Dedifferentiated amniotic fluid mesenchymal stem cell (primary cell): ENCODE measurements around the gene SH3RF1.

Experiments
- DNase-seq: peaks from one replicate; pipeline ENCODE4 v3.0.0-alpha.2; 2016; ENCODE audit errors: extremely low spot score

Gene SH3RF1

DNA sequence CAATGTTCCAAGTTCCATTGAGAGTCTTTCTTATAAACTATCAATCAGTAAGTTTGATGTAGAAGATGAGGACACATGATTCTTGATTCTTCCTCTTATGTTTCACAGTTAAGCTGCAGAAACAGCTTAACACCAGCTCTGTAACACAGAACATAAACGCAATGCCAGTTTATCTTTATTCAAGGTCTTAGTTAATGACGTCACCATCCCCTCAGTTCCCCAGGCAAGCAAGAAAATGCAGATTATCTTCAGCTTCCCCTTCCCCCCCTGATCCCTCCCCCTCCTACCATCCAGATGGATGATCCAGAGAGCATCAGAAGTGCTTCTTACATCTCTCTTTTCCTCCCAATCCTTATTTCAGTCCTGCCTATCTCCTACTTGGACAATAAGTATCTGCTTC, 4.4 kb upstream of the SH3RF1 start:
- no peak for DNase-seq

DNA sequence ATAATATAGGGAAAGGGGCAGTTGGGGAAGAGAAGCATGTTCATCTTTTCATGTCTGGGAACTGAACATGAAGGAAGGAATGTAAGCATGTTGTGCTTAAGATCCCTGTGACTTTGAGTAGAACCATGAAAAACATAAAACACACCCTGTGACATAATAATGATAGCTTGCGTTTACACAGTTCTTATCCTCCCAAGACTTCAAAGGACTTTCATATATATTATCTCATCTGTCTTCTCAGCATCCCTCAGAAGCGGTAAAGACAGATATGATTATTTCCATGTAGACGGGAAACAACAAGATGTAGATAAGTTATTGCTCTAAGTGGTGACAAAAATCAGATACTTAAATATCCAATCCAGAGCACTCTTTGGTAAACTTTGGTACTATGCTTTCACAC, 3.3 kb upstream of the SH3RF1 start:
- DNase-seq = no peak

DNA sequence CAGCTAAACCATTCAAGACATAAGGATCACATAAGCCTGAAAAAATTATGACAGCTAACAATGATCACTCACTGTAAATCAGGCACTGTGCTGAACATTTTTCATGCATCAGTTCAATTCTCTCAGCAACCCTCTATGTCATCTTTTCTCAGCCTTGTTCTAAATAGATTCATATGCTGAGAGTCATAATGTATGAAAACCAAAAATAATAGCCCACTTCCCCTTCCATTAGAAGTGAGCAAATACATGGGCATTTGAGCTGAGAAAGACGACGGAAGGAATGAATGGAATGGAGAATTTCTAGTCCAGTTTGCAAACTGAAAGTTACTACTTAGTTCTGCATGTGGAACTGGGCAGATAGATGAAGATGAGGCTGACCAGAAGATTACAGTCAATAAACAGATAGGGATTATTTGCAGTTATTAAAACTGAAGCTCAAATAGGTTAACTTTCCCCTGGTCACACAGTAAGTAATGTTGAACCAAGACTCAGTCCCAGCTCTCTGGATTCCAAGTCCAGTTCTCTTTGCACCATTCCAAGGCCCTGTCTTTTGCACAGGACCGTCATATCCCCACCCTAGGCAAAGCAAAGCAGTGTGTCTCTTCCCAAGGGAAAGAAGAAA, 1.6 kb upstream of the SH3RF1 start:
- DNase-seq = peak; percentile 91

DNA sequence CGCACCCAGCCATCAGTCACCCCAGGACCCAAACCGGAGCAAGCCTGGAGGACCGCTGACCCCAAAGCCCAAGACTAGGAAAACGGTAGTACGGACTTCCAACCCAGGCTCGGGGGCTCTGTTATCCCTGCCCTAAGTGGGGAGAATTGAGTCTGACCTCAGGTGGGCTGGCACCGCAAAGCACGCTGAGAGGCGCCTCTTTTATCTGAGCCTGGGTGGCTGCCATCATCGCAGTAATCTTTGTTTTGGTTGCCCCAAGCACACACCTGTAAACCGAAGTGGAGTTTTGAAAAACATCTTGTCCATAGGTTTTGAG, 894 bp upstream of the SH3RF1 start:
- DNase-seq = no peak

DNA sequence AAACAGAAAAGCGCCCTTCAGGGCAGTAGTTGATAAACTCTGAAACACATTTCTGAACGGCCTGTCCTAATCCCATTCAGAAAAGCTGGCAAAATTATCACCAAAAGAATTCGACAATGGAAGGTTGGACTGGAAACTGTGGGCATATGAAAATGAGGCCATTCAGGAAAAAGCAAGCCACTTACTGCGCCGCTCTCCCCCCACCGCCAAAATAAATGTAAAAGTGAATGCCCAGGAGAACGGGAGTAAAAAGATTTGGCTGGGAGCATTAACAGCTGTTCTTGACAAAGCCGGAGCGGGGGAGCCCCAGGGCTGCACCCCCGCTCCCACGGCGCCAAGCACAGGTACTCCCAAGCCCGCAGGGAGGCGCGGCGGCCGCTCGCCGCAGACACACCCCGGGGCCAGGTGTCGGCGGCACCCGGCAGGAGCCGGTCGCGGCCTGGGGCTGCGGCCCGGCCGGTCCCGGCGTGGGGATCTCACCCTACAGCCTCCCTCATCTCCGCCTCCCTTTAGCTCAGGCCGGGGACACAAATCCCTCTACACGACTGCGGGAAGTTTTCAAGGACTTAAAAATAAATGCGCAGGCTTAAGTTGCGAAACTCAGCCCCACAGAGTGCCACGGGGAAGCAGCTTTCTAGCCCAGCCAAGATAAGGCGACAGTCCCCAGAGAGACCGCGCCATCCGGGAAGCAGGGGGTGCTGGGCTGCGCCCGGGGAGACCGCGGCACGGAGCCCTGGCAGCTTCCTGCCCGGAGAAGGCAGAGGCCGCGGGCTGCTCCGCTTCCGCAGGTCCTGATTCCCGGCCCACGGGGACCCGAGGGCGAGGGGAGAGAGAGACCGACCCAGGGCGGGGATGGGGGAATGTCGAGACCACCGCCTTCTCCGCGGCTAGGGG, 593 bp downstream of the SH3RF1 start:
- no peak for DNase-seq

DNA sequence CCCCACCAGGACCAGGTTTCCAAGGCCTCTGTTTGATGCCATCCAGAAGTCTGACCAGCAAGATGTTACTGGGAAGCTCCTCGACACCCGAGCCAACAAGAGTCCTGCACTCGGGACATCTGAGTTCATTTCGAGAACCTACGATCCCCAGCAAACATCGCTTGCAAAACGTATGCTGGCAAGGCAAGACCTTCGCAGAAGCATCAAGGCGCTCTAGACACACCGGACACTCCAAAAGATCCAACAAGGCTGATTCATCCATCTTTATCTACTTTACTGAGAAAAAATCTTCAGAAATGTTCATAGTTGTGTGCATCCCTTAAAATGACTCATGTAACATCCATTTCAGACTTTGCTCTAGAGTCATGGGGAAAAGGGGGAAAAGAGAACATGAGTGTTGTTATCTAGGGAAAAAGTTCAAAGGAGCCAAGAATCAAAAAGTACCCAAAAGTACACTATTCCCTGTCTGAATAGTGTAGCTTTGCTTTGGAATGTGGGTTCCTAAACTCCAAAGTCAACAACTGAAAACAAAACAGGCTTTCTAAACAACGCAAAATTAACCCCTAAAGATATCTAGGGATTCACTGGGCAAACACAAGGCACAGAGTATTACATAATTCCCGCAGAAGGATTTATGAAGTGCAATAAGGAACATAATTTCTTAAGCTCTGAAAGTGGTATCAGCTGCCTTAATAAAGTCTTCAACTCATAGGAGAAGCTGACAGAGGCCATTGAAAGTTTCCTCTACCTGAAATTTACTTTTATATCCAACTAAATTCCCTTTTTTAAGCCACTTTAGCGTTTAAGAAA, 1.6 kb downstream of the SH3RF1 start:
- DNase-seq = peak; percentile 26

DNA sequence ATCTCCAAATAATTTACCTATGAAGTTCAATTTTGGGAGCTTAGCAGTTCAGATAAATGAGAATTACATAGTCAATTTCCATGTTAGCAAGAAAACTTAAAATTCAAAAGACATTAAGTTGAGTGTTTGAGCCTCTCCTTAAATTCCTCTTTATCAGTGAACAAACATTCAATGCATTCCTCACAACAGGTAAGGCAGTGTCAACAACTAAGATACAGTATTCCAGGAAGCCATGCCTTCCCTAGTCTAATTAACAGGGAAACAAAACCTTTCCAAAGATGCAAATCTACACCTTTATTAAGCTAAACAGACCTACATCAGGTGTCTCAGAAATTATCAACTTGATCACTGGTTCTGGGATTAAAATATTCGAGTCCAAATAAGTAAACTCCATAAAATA, 3.7 kb downstream of the SH3RF1 start:
- DNase-seq = no peak

DNA sequence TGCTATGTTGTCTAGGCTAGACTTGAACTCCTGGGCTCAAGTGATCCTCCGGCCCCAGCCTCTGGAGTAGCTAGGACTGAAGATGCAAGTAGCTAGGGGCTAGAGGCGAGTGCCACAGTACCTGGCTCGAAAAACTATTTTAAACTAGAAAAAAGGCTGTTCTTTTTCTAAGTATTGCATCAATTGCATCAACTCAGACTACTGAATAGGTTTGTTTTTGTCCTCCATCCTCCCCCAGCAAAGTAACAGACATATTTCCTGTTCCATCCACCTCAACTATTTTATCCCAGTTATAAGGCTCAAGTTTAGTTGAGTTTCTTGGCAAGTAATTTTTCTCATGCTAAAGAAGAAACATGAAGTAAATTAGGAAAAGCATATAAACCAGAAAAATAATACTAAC, 4.1 kb downstream of the SH3RF1 start:
- no peak for DNase-seq

DNA sequence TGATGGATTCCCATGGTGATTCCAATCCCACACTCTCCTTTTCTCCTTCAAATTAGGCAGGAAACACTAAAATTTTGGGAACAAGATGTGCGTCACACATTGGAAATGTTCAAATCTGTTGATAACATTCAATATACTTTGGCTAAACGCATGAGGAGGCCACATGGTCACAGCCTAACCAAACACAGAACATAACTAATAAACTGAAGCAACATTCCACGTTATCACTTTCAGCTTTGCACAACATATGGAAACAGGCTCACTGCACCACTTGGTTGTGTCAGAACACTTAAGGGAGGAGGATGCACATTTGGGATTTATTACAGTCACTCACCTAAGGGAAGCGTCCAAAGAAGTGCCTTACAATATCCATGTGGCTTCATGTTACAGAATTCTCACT, 4.7 kb downstream of the SH3RF1 start:
- DNase-seq = no peak

DNA sequence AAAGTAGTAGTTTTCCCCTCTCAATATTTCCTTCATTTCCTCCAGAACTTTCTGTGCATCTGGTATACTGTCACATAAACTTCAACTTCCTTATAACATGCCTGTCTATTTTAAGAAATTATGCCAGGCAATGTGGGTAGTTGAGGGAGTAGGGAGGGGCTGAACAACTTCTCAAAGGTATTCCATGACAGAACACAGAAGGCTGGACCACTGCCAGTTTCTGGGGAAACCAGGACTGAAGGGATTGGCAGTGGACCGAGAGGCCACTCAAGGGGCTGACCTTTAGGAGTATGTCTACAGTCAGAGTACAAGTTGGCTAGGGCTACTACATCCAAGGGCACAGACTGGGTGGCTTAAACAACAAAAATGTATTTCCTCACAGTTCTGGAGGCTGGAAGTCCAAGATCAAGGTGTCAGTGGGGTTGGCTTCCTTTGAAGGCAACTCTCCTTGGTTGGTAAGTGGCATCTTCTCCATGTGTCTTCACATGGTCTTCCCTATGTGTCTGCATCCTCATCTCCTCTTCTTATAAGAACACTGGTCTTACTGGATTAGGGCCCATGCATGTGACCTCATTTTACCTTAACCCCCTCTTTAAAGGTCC, 6.9 kb downstream of the SH3RF1 start:
- DNase-seq = no peak

DNA sequence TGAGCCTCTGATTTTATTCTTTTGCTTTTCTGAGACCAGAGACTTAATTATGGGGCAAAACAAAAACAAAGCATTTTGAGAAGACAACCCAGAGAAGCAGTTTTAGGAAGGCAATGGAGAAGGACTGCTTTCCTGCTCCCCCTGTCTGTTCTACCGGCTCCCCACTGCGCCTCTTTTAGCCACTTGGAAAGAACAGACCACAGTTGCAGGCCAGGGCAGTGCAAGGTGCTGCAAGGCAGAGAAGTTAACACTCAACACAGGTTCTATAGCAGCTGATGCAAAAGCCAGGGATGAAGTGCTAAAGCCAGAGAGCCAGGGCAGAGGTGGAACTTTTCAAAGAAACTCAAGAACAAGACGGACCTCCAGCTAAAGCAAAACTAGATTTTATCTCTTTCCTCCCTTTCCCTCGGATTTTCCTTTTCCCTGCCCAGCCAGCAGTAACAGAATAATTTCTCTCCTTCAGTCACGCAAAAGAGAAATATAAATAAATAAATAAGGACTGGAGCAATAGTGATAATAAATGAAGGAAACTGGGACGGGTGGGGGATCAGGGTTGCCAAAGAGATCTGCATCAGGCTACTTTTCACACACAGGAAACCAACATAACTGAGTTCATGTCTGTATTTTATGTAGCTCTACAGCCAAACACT, 10.4 kb downstream of the SH3RF1 start:
- no peak for DNase-seq

DNA sequence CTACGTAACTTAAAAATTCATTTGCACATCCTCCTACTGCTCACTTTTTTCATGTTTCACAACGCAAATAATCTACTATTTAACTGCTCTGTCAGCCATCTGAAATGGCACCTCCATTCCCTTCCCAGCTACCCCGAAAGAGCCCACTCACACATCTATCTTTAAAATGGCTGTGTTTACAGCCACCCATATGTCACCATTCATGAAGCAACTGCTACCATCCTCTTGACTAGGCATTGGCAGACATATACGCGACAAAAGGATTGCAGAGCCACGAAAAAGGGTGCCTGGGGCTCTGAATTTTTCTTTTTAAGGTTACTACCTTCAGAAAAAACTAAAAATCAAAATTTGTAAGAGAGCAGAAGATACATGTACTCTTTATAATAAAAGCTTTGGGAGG, 11.5 kb downstream of the SH3RF1 start:
- no peak for DNase-seq

DNA sequence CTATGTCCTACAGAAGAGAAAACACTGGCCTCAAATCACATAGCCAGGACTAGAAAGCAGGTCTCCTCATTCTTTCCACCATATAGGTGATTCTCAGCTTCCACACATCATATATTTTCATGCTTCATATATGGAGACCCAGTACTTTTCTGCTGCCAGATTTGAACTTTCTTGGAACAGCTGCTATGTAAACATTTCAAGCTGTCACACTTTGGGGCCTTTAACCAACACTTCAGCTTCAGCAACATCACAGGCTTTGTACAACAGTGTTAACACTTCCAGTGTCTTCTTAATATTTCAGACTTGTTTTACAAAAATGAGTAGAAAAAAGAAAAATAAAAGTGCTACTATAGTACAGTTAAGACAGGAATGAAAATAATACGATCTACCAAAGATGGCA, 12.6 kb downstream of the SH3RF1 start:
- no peak for DNase-seq

DNA sequence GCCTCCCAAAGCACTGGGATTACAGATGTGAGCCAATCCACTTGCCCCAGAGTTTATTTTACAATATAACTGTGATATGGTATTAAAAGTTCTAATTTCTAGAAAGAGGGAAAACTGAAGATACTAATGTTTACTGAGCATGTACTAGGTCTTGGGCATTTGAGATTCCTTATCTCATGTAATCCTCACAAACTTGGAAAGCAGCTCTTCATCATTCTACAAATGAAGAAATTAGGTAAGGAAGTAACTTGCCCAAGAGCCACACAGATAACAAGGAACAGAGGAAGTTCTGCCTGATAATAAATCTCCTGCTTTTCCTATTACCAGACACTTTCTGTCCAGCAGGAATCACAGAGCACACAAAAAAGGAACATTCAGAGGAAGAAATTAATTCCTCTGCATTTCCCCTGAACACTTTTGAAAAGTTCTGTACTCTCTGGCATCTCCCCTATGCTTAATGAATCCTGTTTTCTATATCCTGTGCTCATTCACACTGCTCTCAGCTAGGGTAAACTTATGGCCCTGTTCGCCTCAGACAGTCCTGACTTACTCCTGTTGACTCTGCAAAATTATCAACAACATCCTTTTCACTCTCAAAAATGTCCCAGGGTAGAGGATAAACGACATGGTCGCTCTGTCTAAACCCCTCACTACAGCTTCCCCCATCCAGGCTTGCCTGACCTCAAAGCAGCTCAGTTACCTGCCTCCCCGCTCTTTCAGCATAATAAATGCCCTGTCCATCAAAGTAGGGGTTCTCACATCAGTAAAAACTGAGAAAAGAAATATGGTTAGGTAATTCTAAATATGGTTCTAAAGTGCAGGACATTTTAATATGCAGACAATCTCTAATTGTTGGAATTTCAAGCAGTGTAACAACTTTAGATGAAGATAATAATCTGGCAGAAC, 13.6 kb downstream of the SH3RF1 start:
- no peak for DNase-seq

DNA sequence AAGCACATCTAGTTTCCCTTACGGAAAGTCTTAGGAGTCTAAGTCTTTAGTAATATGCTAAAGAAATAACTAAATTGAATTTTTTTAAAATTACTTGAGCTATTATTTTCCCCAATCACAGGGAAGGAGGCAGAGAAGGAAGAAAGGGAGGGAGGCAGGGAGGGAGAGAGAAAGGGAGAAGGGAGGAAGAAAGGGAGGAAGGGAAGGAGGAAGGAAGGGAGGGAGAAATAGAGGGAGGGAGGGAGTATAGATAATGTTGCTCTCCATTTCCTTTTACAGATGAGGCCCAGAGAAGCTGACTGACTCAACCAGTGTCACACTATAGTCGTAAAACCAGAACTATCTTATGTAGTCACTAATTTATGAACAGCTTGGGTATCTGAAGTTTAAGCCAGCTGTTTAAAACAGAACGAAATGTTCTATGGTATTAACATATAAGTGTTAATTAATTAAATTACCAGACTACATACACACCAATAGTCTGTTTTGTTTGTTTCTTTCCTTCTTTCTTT, 14.6 kb downstream of the SH3RF1 start:
- no peak for DNase-seq

DNA sequence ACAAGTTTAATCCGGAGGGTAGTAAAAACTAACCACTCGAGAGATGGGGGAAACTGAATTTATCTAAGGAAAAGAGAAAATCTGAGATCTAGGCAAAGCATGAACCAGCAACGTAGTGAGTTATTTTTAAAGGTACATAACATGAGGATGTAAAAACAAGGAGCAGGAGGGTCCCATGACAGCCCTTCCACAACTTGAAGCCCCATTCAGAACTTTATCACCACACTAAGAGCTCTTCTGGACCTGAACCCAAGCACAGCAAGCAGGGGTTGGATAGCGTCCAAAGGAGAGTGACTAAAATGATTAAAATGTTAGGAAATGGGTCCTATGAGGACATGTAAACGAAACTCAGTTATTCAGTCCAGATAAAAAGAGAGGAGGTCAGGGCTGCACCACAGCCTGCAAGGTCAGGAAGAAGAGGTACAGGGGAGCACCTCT, 16.2 kb downstream of the SH3RF1 start:
- peak; percentile 54 for DNase-seq

DNA sequence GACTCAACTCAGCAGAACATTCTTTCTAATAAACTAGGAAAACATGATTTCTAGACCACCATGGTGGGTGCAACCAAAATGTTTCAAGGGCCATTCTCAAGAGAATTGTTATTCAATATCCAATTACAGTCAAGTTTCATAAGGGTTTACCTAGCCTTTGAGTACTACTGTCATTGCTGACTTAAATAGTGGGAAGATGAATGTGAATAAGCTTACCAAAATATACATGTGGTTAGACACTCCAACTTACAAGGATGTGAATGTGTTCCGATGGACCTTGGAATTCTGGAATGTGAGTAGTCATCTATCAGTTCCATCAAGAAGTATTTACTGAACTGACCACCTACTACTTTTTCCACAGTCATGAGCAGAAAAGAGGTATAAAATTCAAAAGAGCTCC, 16.9 kb downstream of the SH3RF1 start:
- no peak for DNase-seq

DNA sequence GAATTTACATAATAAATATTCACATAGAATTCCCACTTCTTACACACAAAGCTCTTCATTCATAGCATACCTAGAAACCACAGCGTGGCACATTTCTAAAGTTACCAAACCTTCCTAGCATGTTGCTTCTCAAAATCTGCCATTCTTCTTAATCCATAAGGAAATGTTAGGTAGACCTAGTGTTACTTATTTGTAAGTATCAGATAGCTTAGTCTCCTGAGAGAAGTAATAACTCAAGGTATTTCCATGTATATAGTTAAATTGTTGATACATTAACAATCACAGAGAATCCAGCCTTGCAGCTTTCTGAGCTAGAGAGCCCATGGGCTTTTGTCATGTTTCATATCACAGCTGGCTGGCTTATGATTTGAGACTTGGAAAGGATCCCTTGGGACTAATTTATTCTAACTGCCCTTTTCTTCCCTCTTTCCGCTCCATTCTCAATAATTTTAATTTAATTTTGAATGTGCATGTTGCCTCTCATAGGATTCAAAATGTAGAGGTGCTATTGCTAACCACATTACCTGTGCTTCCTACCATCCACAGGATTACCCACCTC, 17.6 kb downstream of the SH3RF1 start:
- DNase-seq = no peak

DNA sequence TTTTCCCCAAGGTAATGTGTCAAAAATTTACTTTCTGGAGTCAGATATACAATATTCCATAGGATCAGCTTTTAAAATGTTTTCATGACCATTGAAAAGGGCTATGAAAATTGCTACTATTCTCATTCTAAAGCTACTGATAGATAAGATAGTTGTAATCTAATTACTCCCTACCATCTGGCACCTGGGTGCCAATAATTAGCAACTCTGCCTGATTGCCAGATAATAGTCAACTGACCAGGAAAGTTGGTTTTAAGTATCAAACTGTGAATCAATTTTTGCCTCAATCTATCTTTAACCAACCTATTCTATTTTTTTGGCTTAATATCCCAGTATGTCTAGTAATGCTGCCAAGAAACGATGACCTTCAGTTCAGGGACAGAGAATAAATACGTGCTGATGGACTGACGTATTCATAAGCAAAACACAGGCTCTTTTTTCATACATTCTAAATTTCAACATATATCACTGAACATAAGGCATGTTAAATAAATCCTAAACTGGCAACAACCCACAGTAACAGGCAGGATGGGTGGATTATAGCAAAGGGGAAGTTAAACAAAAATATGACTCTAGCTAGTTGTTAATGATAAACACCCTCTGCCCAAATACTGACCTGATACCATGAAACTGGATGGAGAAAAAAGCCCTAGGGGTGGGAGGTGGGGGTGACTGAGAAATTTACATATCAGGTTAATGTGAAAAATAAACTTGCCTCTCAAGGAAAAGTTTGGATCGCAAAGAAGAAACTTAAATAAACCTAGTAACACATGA, 18.2 kb downstream of the SH3RF1 start:
- DNase-seq = no peak
